Ishikawa (cell line): ENCODE measurements around the gene SH3TC1.

Experiments used
- CEBPB ChIP-seq: IDR thresholded peaks from 2 replicates; pipeline ENCODE4 v1.6.1; 2012
- CREB1 ChIP-seq: IDR thresholded peaks from 2 replicates; pipeline ENCODE4 v1.6.1; 2012; ENCODE audit warnings: low read depth
- EP300 ChIP-seq: IDR thresholded peaks from 2 replicates; pipeline ENCODE4 v1.6.1; 2012; ENCODE audit warnings: borderline replicate concordance
- FOXM1 ChIP-seq: IDR thresholded peaks from 2 replicates; pipeline ENCODE4 v1.6.1; 2012; ENCODE audit warnings: low read depth, borderline replicate concordance
- MAX ChIP-seq: IDR thresholded peaks from 2 replicates; pipeline ENCODE4 v1.6.1; 2012
- RAD21 ChIP-seq: IDR thresholded peaks from 2 replicates; pipeline ENCODE4 v1.6.1; 2012; ENCODE audit warnings: low read depth
- TAF1 ChIP-seq: IDR thresholded peaks from 2 replicates; pipeline ENCODE4 v1.6.1; 2012; ENCODE audit warnings: low read depth, mild to moderate bottlenecking
- TCF12 ChIP-seq: IDR thresholded peaks from 2 replicates; pipeline ENCODE4 v1.6.1; 2012; ENCODE audit warnings: low read depth
- TEAD4 ChIP-seq: IDR thresholded peaks from 2 replicates; pipeline ENCODE4 v1.6.1; 2012
- USF1 ChIP-seq: IDR thresholded peaks from 2 replicates; pipeline ENCODE4 v1.6.1; 2012
- YY1 ChIP-seq: IDR thresholded peaks from 2 replicates; pipeline ENCODE4 v1.6.1; 2012; ENCODE audit warnings: low read depth
- ZBTB7A ChIP-seq: IDR thresholded peaks from 2 replicates; pipeline ENCODE4 v1.6.1; 2012; ENCODE audit warnings: low read depth

- TF ChIP-seq EP300 (no peak), CEBPB (no peak), USF1 (no peak), RAD21 (no peak), CREB1 (no peak), FOXM1 (no peak), TAF1 (no peak), TEAD4 (no peak), MAX (no peak), ZBTB7A (no peak), YY1 (no peak), TCF12 (no peak)
Observed at GRCh38 chr4:8260656-8261111, 61.6 kb downstream of the SH3TC1 start.
